AG09309 (cell line): ENCODE results near the gene FAM78B.

Experiments
- DNase-seq: peaks from one replicate; pipeline ENCODE4 v3.0.0-alpha.2; 2010; ENCODE audit warnings: low read depth
- H3K4me3 ChIP-seq: 2 replicates; pipeline ENCODE4 v1.5.1; 2011; ENCODE audit warnings: mild to moderate bottlenecking, low read depth, low read length, moderate library complexity; ENCODE audit not compliant: control insufficient read depth
- TF ChIP-seq, protein P1 (sequence below): IDR thresholded peaks from 2 replicates; pipeline ENCODE4 v1.5.1; 2011; ENCODE audit warnings: mild to moderate bottlenecking, low read depth, low read length, inconsistent platforms; ENCODE audit not compliant: insufficient read depth, control insufficient read depth; ENCODE audit errors: missing control alignments

Gene FAM78B

DNA sequence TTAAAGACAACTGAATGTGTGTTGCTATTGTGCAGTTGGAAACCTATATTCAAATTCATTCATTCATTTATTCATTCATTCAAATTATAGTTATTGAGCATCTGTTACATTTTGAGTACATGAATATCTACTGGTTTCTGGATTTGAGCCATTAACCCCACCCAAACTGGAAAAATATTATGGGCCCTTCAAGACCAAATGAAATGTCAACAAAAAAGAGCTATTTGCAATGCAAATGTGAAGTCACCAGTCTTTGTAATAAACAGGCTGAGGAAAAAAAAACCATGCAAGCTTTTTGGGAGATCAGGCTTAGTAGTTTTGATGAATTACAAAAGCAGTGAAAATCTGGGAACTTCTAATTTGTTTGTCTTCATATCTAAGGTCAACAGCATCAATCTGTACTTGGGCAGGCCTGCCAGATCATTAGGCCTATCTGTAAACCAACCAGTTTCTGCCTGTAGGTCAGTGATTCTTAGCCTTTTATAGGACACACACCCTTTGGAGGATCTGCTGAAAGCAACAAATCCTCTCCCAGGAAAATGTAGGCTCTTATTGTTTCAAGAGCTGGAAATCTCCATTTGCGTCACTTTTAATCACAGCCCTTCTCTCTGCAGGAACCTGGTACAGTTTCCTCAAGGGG, 134.7 kb downstream of the FAM78B start:
- TF ChIP-seq, protein P1, sequence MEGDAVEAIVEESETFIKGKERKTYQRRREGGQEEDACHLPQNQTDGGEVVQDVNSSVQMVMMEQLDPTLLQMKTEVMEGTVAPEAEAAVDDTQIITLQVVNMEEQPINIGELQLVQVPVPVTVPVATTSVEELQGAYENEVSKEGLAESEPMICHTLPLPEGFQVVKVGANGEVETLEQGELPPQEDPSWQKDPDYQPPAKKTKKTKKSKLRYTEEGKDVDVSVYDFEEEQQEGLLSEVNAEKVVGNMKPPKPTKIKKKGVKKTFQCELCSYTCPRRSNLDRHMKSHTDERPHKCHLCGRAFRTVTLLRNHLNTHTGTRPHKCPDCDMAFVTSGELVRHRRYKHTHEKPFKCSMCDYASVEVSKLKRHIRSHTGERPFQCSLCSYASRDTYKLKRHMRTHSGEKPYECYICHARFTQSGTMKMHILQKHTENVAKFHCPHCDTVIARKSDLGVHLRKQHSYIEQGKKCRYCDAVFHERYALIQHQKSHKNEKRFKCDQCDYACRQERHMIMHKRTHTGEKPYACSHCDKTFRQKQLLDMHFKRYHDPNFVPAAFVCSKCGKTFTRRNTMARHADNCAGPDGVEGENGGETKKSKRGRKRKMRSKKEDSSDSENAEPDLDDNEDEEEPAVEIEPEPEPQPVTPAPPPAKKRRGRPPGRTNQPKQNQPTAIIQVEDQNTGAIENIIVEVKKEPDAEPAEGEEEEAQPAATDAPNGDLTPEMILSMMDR = no peak
- no peak overlapping the region for H3K4me3 ChIP-seq
- no peak for DNase-seq

DNA sequence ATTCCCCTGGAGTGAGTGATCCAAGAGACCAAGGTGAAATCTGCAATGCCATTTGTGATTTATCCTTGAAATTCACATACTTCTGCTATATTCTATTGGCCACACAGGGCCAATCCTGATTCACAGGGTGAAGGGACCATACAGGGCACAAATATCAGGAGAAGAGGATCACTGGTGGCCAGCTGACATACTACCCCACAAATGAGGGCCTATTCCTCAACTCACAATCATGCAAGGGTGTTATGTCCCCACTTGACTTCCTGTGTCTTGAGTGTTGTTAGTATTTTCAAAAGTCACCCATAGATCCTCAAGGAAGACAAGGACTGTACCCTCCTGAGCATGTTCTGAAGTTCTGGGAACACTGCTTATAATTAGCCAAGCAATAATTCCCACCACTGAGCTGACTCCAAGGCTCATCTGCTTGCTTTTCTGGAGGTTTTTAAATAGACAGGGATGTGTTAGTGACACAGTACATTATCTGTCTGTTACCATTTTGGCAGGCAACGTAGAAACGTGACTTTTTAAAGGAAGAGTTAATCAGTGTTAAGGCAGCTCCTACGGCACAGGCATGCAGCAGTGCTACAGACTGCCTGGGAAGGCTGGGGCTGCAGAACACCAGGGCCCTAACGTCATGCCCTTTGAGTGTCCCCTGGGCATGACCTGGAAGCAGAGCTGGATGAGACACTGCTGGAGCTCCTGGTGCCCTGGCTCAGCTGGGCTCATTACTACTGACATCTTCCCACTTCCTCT, 137.4 kb downstream of the FAM78B start:
- H3K4me3 ChIP-seq = no peak overlapping the region
- DNase-seq = no peak
- TF ChIP-seq, protein P1 = no peak

DNA sequence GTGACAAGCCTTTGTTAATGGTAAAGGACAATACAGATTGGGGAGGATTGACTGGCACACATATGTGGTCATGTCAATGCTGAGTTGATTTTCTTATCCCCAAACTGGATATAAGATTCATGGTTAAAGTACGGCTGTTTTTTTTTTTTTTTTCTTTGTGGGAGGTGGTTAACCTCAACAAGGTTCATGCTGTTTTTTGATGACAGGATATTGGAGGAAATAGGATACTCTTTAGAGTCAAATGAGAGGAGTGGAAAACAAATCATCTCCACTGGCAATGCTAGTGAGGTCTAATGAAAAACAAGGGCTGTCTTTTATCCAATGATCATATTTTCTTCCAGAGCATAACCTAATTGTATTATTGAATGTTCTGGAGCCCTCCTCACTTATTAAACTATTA, 140.2 kb downstream of the FAM78B start:
- TF ChIP-seq, protein P1 = no peak
- H3K4me3 ChIP-seq = no peak overlapping the region
- DNase-seq = no peak

DNA sequence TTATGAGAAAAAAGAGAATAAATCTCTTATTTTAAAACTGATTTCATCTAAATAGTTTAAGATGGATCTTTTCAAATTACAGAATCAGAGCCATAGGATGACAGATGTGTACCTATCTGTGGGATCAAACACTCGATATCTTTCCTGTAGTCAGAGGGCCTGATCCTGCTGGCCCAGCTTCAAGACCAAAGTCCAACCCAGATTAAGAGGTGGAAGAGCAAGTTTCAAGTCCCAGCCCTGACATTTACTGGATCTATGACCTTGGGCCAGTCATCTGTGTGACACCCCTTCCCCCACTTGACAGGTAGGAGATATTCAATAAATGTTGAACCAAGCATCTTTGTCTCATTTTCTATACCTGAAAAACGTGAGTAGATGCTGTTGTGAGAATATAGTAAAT, 140.7 kb downstream of the FAM78B start:
- DNase-seq = no peak
- TF ChIP-seq, protein P1 = no peak
- no peak overlapping the region for H3K4me3 ChIP-seq

DNA sequence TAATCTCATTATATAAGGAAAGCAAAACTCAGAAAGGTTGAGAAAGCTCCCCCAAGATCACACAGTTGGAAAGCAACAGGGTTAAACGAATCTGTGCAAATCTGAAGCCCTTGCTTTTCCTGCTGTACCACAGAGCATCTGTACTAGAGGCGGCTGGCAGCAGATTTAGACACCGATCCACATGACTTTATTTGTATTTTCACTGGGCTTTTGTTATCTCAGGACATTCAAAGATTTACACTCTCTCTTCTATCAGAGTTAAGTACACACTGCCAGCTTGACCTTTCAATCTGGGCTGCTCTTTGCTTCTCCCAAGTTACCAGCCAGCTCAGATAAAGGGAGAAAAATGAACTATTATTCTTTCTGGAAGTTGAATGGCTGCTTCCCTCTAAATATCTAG, 146.6 kb downstream of the FAM78B start:
- no peak for DNase-seq
- H3K4me3 ChIP-seq = no peak overlapping the region
- TF ChIP-seq, protein P1 = no peak
